Lower leg skin (tissue), 4 donors: ENCODE data around the gene OSBP2. TPM values are rescaled to one million over a fixed set of nuclear protein-coding genes. Genes with fewer than 3 reads are reported as not detected.
"Not testable (repeated sequence)": the region's sequence is repeated elsewhere in the genome, so short reads cannot be mapped to it uniquely, and the experiment has no call there.

Experiments
- DNase-seq, 2 donors: peaks; one replicate each; pipeline ENCODE4 v3.0.0-alpha.2; 2019; ENCODE audit warnings: low spot score in 2 of 2
- H3K4me3 ChIP-seq: fragments of 200-600 bp; sonication (generic); 2 replicates; pipeline ENCODE4 v1.5.1; 2017; ENCODE audit warnings: mild to moderate bottlenecking, low read depth; ENCODE audit not compliant: poor library complexity, severe bottlenecking
- POLR2A ChIP-seq, 2 donors: fragments of 450-650 bp; IDR thresholded peaks; one replicate each; pipeline ENCODE4 v1.6.1; 2016 to 2017; ENCODE audit warnings: antibody characterized with exemption in 2 of 2, mild to moderate bottlenecking in 1 of 2, moderate library complexity in 1 of 2
- WGBS, 2 donors: methylation state at CpG; one replicate each; pipeline ENCODE4 v1.1.5; 2018; 5-methylcytosine and 5-hydroxymethylcytosine counted together
- intact Hi-C: fragments of 100-400 bp; cut with DNase I; formaldehyde crosslinking; loops from one replicate; pipeline ENCODE4 v1.15.0; 2023; ENCODE audit warnings: low total_unique reads
- total RNA-seq, 4 donors: library from RNA; depleted of rRNA; stranded (reverse); fragments of >200 nt; gene quantifications; one replicate each; pipeline ENCODE4 v1.1.0, GENCODE V29; 2016
- TF ChIP-seq, protein P1 (sequence below), 3 donors: fragments of 450-650 bp; IDR thresholded peaks; one replicate each; pipeline ENCODE4 v1.5.1; 2016; ENCODE audit warnings: antibody characterized with exemption in 3 of 3, mild to moderate bottlenecking in 3 of 3, moderate library complexity in 2 of 3

Gene OSBP2
- total RNA-seq, 4 donors from 2014 or later: 7.2 to 13.3 (median 10.0) TPM

- no peak overlapping the region for H3K4me3 ChIP-seq
- no peak for TF ChIP-seq POLR2A (IDR thresholded peaks at IDR 0.05)
- TF ChIP-seq, protein P1, sequence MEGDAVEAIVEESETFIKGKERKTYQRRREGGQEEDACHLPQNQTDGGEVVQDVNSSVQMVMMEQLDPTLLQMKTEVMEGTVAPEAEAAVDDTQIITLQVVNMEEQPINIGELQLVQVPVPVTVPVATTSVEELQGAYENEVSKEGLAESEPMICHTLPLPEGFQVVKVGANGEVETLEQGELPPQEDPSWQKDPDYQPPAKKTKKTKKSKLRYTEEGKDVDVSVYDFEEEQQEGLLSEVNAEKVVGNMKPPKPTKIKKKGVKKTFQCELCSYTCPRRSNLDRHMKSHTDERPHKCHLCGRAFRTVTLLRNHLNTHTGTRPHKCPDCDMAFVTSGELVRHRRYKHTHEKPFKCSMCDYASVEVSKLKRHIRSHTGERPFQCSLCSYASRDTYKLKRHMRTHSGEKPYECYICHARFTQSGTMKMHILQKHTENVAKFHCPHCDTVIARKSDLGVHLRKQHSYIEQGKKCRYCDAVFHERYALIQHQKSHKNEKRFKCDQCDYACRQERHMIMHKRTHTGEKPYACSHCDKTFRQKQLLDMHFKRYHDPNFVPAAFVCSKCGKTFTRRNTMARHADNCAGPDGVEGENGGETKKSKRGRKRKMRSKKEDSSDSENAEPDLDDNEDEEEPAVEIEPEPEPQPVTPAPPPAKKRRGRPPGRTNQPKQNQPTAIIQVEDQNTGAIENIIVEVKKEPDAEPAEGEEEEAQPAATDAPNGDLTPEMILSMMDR (IDR thresholded peaks at IDR 0.05): no peak
- DNase-seq: no peak
- 95 to 100% methylated on average over 5 of the region's 5 CpGs for WGBS, 2 donors
- intact Hi-C loops: no loop called here
Measured at GRCh38 chr22:30773919-30774318, 79.2 kb downstream of the OSBP2 start.

GRCh38 chr22:30774566-30774965 lies 79.9 kb downstream of the OSBP2 start:
- WGBS, 2 donors: 91 to 94% methylated on average over 4 of the region's 4 CpGs
- intact Hi-C loops: no loop called here
- TF ChIP-seq POLR2A (IDR thresholded peaks at IDR 0.05): no peak
- TF ChIP-seq, protein P1 (IDR thresholded peaks at IDR 0.05): no peak
- no peak overlapping the region for H3K4me3 ChIP-seq
- DNase-seq: no peak

- 55 to 77% methylated on average over 3 of the region's 3 CpGs for WGBS, 2 donors
- no peak for DNase-seq
- intact Hi-C loops: no loop called here
- TF ChIP-seq, protein P1 (IDR thresholded peaks at IDR 0.05): no peak
- TF ChIP-seq POLR2A (IDR thresholded peaks at IDR 0.05): no peak
- H3K4me3 ChIP-seq: no peak overlapping the region
Measured at GRCh38 chr22:30776476-30776875, 81.8 kb downstream of the OSBP2 start.

- DNase-seq, H3K4me3 ChIP-seq, intact Hi-C loops: not testable (repeated sequence)
- 48 to 49% methylated on average over 6 of the region's 6 CpGs for WGBS, 2 donors
Measured at GRCh38 chr22:30777146-30777545, 82.5 kb downstream of the OSBP2 start.

- intact Hi-C loops: no loop called here
- WGBS, 2 donors: 67 to 74% methylated on average over 3 of the region's 3 CpGs
- TF ChIP-seq, protein P1 (IDR thresholded peaks at IDR 0.05): no peak
- no peak overlapping the region for H3K4me3 ChIP-seq
- no peak for DNase-seq
Measured at GRCh38 chr22:30777587-30777986, 82.9 kb downstream of the OSBP2 start.

DNA sequence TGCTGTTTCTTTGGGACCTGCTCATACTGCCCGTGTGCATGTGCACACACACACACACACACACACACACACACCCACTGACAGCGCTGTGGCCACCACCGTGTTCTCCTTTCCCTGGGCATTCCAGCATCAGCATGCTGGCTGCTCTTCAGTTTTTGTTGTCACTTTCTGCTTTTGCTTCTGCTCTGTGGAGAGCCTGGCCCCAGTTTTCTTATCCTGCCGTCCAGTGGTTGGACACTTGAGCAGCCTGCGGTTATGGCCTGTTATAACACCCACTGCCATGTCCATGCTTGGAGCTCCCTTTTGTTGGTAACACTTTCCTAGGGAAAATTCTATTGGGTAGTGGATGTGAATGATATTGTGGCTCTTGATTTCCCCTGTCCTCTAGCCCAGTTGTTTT lies 83.6 kb downstream of the OSBP2 start:
- TF ChIP-seq, protein P1 (IDR thresholded peaks at IDR 0.05): no peak
- TF ChIP-seq POLR2A (IDR thresholded peaks at IDR 0.05): no peak
- no peak for DNase-seq
- intact Hi-C loops: no loop called here

More for the DNA sequence above, 83.6 kb downstream of the OSBP2 start:
- no peak overlapping the region for H3K4me3 ChIP-seq
- WGBS, 2 donors: 89 to 93% methylated on average over 5 of the region's 5 CpGs
